GM06990 (cell line): Measurements from ENCODE around the gene DGCR6L.

Experiments used
- DNase-seq: peaks from one replicate; pipeline ENCODE4 v3.0.0-alpha.2; 2011; ENCODE audit not compliant: insufficient read length; ENCODE audit errors: extremely low read depth
- H3K27me3 ChIP-seq: replicated peaks from 2 replicates; pipeline ENCODE4 v1.6.0; 2011; ENCODE audit warnings: low read length; ENCODE audit not compliant: control insufficient read depth, insufficient read depth
- H3K36me3 ChIP-seq: 2 replicates; pipeline ENCODE4 v1.5.1; 2011; ENCODE audit warnings: low read length; ENCODE audit not compliant: control insufficient read depth, insufficient read depth
- H3K4me3 ChIP-seq: replicated peaks from 2 replicates; pipeline ENCODE4 v1.5.1; 2011; ENCODE audit warnings: low read depth, mild to moderate bottlenecking, control low read depth, low read length
- TF ChIP-seq, protein P1 (sequence below): IDR thresholded peaks from 2 replicates; pipeline ENCODE4 v1.5.1; 2011; ENCODE audit warnings: low read length, control low read depth, mild to moderate bottlenecking, inconsistent platforms; ENCODE audit not compliant: insufficient read depth, poor library complexity, severe bottlenecking

DGCR6L gene

DNA sequence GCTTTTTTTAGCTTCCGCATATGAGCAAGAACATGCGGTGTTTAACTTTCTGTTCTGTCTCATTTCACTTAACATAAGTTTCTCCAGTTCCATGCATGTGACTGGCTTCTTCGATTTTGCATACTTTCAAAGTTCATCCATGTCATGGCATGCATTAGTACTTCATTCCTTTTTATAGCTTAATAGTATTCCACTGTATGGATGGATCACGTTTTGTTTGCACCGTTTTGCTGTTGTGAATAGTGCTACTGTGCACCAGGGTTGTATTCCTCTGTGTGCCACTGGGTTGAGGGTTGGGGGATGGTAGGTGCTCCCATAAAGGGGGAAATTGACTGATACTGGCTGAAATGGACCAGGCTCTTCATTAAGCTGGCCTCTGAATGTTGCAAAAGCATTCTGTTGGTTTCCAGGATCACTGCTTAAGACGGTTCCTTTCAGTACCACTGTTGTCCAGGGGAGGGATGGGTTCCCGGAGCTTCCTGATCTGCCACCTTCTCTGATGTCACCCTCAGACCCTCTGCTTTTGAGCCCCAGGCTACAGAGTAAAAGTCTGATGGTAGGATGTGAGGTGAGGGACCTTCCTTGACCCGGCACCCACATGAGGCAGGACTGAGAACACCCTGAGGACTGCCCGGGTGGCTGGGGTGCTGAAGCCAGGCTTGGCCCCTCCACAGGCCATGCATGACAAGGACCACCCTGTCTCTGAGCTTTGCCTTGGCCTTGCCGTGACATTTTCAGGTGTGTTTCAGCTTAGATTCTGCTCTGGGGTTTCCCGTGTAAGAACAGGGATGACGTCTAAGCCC is 24.4 kb downstream of the DGCR6L start:
- H3K27me3 ChIP-seq, result no peaks in the 10 kb centered on the region; the same call in none of the 2 replicates

DNA sequence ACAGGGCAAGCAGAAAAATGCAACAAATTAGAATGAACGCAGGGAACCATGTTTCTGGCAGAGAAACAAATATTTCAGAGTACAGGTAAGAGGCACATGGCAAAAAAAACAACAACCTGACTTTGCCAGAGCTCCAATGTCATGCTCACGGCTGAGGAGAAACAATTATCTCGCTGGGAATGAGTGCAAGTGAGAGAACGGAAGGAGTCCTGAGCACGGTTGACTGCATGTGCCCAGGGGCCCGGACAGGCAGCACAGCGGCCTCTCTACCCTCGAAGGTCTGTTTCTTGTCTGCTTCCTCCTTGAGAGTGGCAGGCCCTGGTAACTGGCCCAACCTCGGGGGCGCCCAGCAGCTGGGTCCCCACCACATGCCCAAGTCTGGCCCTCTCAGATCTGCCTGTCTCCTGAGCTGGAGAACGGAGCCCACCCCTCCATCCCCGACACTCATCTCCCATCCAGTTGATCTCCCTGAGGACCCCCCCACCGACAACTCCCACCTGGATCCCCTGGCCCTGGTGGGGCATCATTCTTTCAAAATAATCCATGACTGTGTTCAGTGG is 27.1 kb downstream of the DGCR6L start:
- H3K4me3 ChIP-seq, result no peak overlapping the region
- no peaks in the 10 kb centered on the region for H3K36me3 ChIP-seq
- DNase-seq, result no peak
- TF ChIP-seq, protein P1, sequence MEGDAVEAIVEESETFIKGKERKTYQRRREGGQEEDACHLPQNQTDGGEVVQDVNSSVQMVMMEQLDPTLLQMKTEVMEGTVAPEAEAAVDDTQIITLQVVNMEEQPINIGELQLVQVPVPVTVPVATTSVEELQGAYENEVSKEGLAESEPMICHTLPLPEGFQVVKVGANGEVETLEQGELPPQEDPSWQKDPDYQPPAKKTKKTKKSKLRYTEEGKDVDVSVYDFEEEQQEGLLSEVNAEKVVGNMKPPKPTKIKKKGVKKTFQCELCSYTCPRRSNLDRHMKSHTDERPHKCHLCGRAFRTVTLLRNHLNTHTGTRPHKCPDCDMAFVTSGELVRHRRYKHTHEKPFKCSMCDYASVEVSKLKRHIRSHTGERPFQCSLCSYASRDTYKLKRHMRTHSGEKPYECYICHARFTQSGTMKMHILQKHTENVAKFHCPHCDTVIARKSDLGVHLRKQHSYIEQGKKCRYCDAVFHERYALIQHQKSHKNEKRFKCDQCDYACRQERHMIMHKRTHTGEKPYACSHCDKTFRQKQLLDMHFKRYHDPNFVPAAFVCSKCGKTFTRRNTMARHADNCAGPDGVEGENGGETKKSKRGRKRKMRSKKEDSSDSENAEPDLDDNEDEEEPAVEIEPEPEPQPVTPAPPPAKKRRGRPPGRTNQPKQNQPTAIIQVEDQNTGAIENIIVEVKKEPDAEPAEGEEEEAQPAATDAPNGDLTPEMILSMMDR, result no peak
- H3K27me3 ChIP-seq, result no peaks in the 10 kb centered on the region; the same call in none of the 2 replicates

More for the DNA sequence above, 24.4 kb downstream of the DGCR6L start:
- no peak for DNase-seq
- TF ChIP-seq, protein P1, result no peak
- no peak overlapping the region for H3K4me3 ChIP-seq
- no peaks in the 10 kb centered on the region for H3K36me3 ChIP-seq

DNA sequence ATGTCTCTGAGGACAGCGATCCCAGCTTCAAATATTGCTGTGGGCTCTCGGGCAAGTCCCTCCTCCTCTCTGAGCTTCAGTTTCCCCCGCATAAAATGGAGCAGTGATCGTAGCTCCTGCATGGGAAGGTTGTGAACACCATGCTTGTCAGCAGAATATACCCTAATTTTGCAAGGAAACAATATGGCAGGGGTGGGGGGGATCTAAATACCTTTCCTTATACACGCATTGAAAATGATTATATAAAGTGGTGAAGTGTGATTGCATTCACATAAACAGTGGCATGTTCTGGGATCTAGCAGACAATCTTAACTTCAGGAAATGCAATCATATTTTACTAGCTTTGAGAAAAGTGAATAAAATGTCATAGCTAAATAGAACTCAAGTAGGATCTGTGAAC is 27.8 kb downstream of the DGCR6L start:
- Histone ChIP-seq H3K36me3 (no peaks in the 10 kb centered on the region), H3K27me3 (no peaks in the 10 kb centered on the region; the same call in none of the 2 replicates), H3K4me3 (no peak overlapping the region)
- DNase-seq, result no peak
- TF ChIP-seq, protein P1, result no peak

DNA sequence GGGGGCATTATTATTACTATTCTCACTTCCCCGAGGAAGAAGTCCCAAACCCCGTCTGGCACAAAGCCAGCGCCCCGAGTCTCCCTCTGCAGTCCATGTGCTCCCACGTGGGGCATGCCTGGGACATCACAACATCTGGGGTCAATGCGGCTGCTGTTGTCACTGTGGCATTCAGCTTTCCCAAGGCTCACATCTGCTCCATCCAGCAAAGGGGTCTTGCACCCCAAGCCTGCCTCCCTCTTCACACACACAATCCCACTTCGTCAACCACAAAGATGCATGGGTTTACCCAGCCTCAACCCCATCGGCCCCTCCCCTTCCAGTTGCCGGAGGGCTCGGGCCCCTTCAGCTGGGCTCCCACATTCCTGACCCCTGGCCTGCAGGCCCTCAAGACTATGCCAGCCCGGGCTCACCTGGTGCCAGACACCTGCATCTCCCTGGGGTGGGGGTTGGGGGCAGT is 28.2 kb downstream of the DGCR6L start:
- no peak for DNase-seq
- Histone ChIP-seq H3K27me3 (no peaks in the 10 kb centered on the region; the same call in none of the 2 replicates), H3K36me3 (no peaks in the 10 kb centered on the region), H3K4me3 (no peak overlapping the region)
- TF ChIP-seq, protein P1, result no peak

DNA sequence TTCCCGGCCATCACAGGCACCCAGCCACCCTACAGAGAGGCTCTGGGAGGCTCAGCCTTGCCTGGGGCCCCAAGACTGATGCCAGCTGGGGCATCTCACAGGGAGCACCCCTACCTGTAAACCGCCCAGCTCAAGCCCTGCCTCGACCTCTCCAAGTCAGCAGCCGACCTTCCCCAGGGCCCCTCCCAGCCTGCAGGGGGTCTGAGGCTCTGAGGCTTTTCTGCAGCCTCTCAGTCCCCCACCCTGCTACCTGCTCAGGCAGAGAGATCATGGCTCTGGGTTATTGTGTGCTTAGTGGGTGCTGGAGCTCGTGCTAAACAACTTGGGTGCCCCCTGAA is 28.6 kb downstream of the DGCR6L start:
- H3K36me3 ChIP-seq, result no peaks in the 10 kb centered on the region
- TF ChIP-seq, protein P1, result no peak
- DNase-seq, result no peak
- no peaks in the 10 kb centered on the region; the same call in none of the 2 replicates for H3K27me3 ChIP-seq
- H3K4me3 ChIP-seq, result no peak overlapping the region
